Raji (cell line): ENCODE data around the gene RIMBP3B.
"Not testable (repeated sequence)": the region's sequence is repeated elsewhere in the genome, so short reads cannot be mapped to it uniquely, and the experiment has no call there.

Experiments used
- POLR2A ChIP-seq: IDR thresholded peaks from 2 replicates; pipeline ENCODE4 v1.6.1; 2011; ENCODE audit warnings: low read depth, low read length, control low read depth; ENCODE audit not compliant: insufficient read depth

The RIMBP3B gene, protein sequence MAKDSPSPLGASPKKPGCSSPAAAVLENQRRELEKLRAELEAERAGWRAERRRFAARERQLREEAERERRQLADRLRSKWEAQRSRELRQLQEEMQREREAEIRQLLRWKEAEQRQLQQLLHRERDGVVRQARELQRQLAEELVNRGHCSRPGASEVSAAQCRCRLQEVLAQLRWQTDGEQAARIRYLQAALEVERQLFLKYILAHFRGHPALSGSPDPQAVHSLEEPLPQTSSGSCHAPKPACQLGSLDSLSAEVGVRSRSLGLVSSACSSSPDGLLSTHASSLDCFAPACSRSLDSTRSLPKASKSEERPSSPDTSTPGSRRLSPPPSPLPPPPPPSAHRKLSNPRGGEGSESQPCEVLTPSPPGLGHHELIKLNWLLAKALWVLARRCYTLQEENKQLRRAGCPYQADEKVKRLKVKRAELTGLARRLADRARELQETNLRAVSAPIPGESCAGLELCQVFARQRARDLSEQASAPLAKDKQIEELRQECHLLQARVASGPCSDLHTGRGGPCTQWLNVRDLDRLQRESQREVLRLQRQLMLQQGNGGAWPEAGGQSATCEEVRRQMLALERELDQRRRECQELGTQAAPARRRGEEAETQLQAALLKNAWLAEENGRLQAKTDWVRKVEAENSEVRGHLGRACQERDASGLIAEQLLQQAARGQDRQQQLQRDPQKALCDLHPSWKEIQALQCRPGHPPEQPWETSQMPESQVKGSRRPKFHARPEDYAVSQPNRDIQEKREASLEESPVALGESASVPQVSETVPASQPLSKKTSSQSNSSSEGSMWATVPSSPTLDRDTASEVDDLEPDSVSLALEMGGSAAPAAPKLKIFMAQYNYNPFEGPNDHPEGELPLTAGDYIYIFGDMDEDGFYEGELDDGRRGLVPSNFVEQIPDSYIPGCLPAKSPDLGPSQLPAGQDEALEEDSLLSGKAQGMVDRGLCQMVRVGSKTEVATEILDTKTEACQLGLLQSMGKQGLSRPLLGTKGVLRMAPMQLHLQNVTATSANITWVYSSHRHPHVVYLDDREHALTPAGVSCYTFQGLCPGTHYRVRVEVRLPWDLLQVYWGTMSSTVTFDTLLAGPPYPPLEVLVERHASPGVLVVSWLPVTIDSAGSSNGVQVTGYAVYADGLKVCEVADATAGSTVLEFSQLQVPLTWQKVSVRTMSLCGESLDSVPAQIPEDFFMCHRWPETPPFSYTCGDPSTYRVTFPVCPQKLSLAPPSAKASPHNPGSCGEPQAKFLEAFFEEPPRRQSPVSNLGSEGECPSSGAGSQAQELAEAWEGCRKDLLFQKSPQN (N-terminal part only)

DNA sequence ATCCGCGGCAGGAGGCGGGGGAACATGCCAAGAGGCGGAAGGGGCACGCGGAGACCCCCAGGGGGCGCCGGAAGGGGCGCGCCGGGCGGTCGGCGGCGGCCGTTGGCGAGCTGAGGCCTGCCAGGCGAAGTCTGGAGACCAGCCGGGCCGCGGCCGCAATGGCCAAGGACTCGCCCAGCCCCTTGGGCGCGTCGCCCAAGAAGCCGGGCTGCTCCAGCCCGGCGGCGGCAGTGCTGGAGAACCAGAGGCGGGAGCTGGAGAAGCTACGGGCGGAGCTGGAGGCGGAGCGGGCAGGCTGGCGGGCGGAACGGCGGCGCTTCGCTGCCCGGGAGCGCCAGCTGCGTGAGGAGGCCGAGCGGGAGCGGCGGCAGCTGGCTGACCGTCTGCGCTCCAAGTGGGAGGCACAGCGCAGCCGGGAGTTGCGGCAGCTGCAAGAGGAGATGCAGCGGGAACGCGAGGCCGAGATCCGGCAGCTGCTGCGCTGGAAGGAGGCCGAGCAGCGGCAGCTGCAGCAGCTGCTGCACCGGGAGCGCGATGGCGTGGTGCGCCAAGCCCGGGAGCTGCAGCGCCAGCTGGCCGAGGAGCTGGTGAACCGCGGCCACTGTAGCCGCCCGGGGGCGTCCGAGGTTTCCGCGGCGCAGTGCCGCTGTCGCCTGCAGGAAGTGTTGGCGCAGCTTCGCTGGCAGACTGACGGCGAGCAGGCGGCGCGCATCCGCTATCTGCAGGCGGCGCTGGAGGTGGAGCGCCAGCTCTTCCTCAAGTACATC is at the start of gene RIMBP3B:
Gene RIMBP3B (plus strand): TSS at position 51 of the 767 bp plus-strand sequence. CDS start 108 bp downstream, at position 159.
- not testable (repeated sequence) for TF ChIP-seq POLR2A

DNA sequence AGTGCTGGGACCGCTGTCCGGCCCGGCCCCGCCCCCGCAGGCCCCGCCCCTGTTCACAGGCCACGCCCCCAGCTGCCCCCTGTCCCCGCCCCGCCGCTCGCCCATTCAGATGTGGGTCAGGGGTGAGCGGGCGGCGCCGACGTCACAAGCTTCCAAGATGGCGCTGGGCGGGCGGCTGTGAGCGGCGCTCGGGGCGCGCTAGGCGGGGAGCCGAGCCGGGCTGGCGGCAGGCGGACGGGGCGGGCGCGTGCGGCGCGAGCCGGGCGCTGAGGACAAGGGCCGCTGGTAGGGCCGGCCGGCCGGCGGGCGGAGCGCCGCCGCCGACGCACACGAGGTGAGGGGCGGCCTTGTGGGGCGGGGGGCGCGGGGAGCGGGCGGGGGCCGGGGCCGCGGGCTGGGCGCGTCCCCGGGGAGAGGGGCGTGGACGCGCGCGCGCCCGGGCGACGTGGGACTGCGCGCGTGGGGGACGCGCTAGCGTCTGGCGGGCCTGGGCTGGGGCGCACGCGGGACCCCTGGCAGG is 33.7 kb downstream of the RIMBP3B start, which contains the start of gene HIC2:
Gene HIC2 (plus strand): TSS at position 145 of the 520 bp plus-strand sequence. CDS start 25,461 bp downstream, outside the sequence.
- not testable (repeated sequence) for TF ChIP-seq POLR2A
